H9 (cell line): ENCODE measurements around the gene SLC34A1. TPM values are rescaled to one million over a fixed set of nuclear protein-coding genes. Genes with fewer than 3 reads are reported as not detected.

Source experiments
- DNase-seq: peaks from one replicate; pipeline ENCODE4 v3.0.0-alpha.2; 2017
- H2AFZ ChIP-seq: one replicate; pipeline ENCODE4 v1.6.1; 2013; ENCODE audit warnings: mild to moderate bottlenecking, low read length, control low read depth, moderate library complexity
- H2AK5ac ChIP-seq: 2 replicates; pipeline ENCODE4 v1.6.1; 2013; ENCODE audit warnings: low read length, control low read depth, mixed read lengths; ENCODE audit not compliant: insufficient read length
- H2BK120ac ChIP-seq: one replicate; pipeline ENCODE4 v1.6.1; 2013; ENCODE audit warnings: low read depth, mild to moderate bottlenecking, low read length, control low read depth, inconsistent platforms; ENCODE audit not compliant: poor library complexity, severe bottlenecking
- H2BK12ac ChIP-seq: 2 replicates; pipeline ENCODE4 v1.6.1; 2013; ENCODE audit warnings: low read length, control low read depth, mixed read lengths, low read depth; ENCODE audit not compliant: insufficient read length
- H2BK15ac ChIP-seq: 2 replicates; pipeline ENCODE4 v1.6.1; 2013; ENCODE audit warnings: low read depth, low read length, control low read depth
- H2BK20ac ChIP-seq: one replicate; pipeline ENCODE4 v1.6.1; 2013; ENCODE audit warnings: low read depth, mild to moderate bottlenecking, low read length, control low read depth, inconsistent platforms; ENCODE audit not compliant: poor library complexity, severe bottlenecking
- H2BK5ac ChIP-seq: 2 replicates; pipeline ENCODE4 v1.6.1; 2013; ENCODE audit warnings: low read length, control low read depth, mixed read lengths; ENCODE audit not compliant: insufficient read length
- H3K14ac ChIP-seq: 2 replicates; pipeline ENCODE4 v1.6.1; 2013; ENCODE audit warnings: low read length, control low read depth; ENCODE audit not compliant: insufficient read depth
- H3K18ac ChIP-seq: 2 replicates; pipeline ENCODE4 v1.6.1; 2013; ENCODE audit warnings: low read depth, mild to moderate bottlenecking, mixed read lengths, low read length, control low read depth; ENCODE audit not compliant: insufficient read length
- H3K23ac ChIP-seq: 2 replicates; pipeline ENCODE4 v1.6.1; 2013; ENCODE audit warnings: low read length, control low read depth, mixed read lengths, low read depth; ENCODE audit not compliant: insufficient read length
- H3K23me2 ChIP-seq: 2 replicates; pipeline ENCODE4 v1.6.1; 2013; ENCODE audit warnings: low read depth, mild to moderate bottlenecking, mixed read lengths, low read length, control low read depth; ENCODE audit not compliant: insufficient read length, poor library complexity, severe bottlenecking
- H3K27ac ChIP-seq: 2 replicates; pipeline ENCODE4 v1.5.1; 2013; ENCODE audit warnings: low read length, control low read depth, mixed read lengths, low read depth; ENCODE audit not compliant: insufficient read length
- H3K27me3 ChIP-seq: 2 replicates; pipeline ENCODE4 v1.6.1; 2013; ENCODE audit warnings: low read length, control low read depth, inconsistent platforms; ENCODE audit not compliant: insufficient read depth
- H3K4ac ChIP-seq: 2 replicates; pipeline ENCODE4 v1.6.1; 2013; ENCODE audit warnings: low read depth, mild to moderate bottlenecking, control low read depth, inconsistent platforms, low read length, moderate library complexity
- H3K4me1 ChIP-seq: 2 replicates; pipeline ENCODE4 v1.6.1; 2013; ENCODE audit warnings: low read length, control low read depth, inconsistent platforms; ENCODE audit not compliant: insufficient read depth
- H3K4me2 ChIP-seq: 2 replicates; pipeline ENCODE4 v1.6.1; 2013; ENCODE audit warnings: low read length, control low read depth, mixed read lengths; ENCODE audit not compliant: insufficient read length, insufficient read depth
- H3K56ac ChIP-seq: 2 replicates; pipeline ENCODE4 v1.6.1; 2013; ENCODE audit warnings: low read depth, mild to moderate bottlenecking, mixed read lengths, low read length, control low read depth; ENCODE audit not compliant: insufficient read length
- H3K79me1 ChIP-seq: 2 replicates; pipeline ENCODE4 v1.6.1; 2013; ENCODE audit warnings: low read depth, mild to moderate bottlenecking, moderate library complexity, low read length, control low read depth, inconsistent platforms; ENCODE audit not compliant: insufficient read depth, poor library complexity, severe bottlenecking
- H3K79me2 ChIP-seq: 2 replicates; pipeline ENCODE4 v1.6.1; 2013; ENCODE audit warnings: low read length, control low read depth, inconsistent platforms; ENCODE audit not compliant: insufficient read depth
- H3K9ac ChIP-seq: 2 replicates; pipeline ENCODE4 v1.6.1; 2013; ENCODE audit warnings: low read length, control low read depth, mixed read lengths; ENCODE audit not compliant: insufficient read length; ENCODE audit errors: extremely low read depth
- H3K9me3 ChIP-seq: one replicate; pipeline ENCODE4 v1.6.1; 2013; ENCODE audit warnings: low read depth, low read length, inconsistent platforms; ENCODE audit not compliant: control insufficient read depth
- H3T11ph ChIP-seq: one replicate; pipeline ENCODE4 v1.6.1; 2013; ENCODE audit warnings: mild to moderate bottlenecking, low read length, control low read depth, inconsistent platforms
- H4K20me1 ChIP-seq: one replicate; pipeline ENCODE4 v1.6.1; 2013; ENCODE audit not compliant: control insufficient read depth, insufficient read length, insufficient read depth
- H4K5ac ChIP-seq: 2 replicates; pipeline ENCODE4 v1.6.1; 2013; ENCODE audit warnings: low read depth, mild to moderate bottlenecking, mixed read lengths, low read length, control low read depth; ENCODE audit not compliant: insufficient read length
- H4K8ac ChIP-seq: replicated peaks from 2 replicates; pipeline ENCODE4 v1.6.1; 2013; ENCODE audit warnings: low read length, control low read depth, mixed read lengths, low read depth; ENCODE audit not compliant: insufficient read length
- H4K91ac ChIP-seq: 2 replicates; pipeline ENCODE4 v1.6.1; 2013; ENCODE audit warnings: low read depth, mild to moderate bottlenecking, moderate library complexity, mixed read lengths, low read length, control low read depth; ENCODE audit not compliant: insufficient read length
- H3K27ac Mint-ChIP-seq, 3 experiments: 2 replicates in 2 of 3; 3 replicates in 1 of 3; pipeline ENCODE4 v1.8.0; 2020 to 2021; ENCODE audit warnings: mixed read lengths in 3 of 3, mild to moderate bottlenecking in 1 of 3, moderate library complexity in 1 of 3
- H3K27me3 Mint-ChIP-seq: 2 replicates; pipeline ENCODE4 v1.8.0; 2021; ENCODE audit warnings: low read depth, mild to moderate bottlenecking, moderate library complexity, mixed read lengths
- H3K36me3 Mint-ChIP-seq, 3 experiments: 2 replicates in 2 of 3; 3 replicates in 1 of 3; pipeline ENCODE4 v1.8.0; 2020 to 2021; ENCODE audit warnings: low read depth in 3 of 3, mixed read lengths in 3 of 3; ENCODE audit not compliant: insufficient read depth in 1 of 3
- H3K4me1 Mint-ChIP-seq, 2 experiments: 2 replicates each; pipeline ENCODE4 v1.8.0; 2020; ENCODE audit warnings: mixed read lengths in 2 of 2
- H3K4me3 Mint-ChIP-seq, 2 experiments: 2 replicates in 1 of 2; 3 replicates in 1 of 2; pipeline ENCODE4 v1.8.0; 2020 to 2021; ENCODE audit warnings: mild to moderate bottlenecking in 2 of 2, mixed read lengths in 2 of 2, moderate library complexity in 1 of 2
- H3K9me3 Mint-ChIP-seq, 2 experiments: 2 replicates in 1 of 2; 3 replicates in 1 of 2; pipeline ENCODE4 v1.8.0; 2020; ENCODE audit warnings: mild to moderate bottlenecking in 2 of 2, mixed read lengths in 2 of 2, moderate library complexity in 1 of 2
- WGBS: extraction: QIAGEN DNeasy Blood & Tissue Kit; methylation state at CpG from one replicate; pipeline ENCODE4 v1.1.7; 2013; ENCODE audit warnings: missing lambda C conversion rate, low lambda C conversion rate, mixed read lengths; ENCODE audit not compliant: insufficient read length; ENCODE audit errors: extremely low coverage; 5-methylcytosine and 5-hydroxymethylcytosine counted together
- total RNA-seq: library from RNA; stranded (reverse); gene quantifications from 2 replicates; pipeline ENCODE4 v1.2.1, GENCODE V29; 2021
- TF ChIP-seq, protein P1 (sequence below): fragments of 200-600 bp; sonication (generic); conservative IDR thresholded peaks from 3 replicates; pipeline ENCODE4 v1.8.0; 2021; ENCODE audit warnings: antibody characterized with exemption, mild to moderate bottlenecking

Gene SLC34A1
- total RNA-seq, 1 experiment from 2014 or later: not detected

DNA sequence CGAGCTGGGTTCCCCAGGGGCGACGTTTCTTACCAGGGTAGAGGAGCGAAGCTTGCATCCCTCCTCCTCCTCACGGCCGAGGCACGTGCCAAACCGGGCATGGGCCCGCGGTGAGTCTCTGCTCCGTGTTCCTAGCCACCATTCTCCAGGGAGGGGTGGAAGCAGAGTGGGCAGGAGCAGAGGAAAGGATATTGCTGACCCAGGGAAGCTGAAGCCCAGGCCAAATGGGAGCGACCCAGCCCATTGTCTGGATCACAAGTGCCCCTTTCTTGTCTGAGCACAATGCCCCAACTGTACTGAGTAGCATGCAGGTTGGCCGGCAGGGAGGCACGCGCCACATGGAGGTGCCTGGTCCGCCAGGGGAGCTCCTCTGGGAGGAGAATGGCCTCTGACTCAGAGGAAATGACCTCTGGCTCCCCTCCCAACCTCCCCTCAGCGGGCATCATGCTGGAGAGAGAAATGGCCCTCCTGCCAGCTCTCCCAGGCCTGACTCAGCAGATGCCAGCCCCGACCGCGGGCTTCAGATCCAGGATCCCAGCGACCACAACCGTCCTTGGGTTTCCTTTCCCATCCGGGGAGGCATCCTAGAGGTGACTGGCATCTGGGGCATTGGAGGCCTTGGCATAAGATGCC is 63.5 kb downstream of the SLC34A1 start:
- Histone ChIP-seq H2AK5ac (no peak overlapping the region), H4K91ac (no peak overlapping the region), H2BK20ac (no peak overlapping the region), H3K27ac (no peak overlapping the region), H3K23ac (no peak overlapping the region), H3K14ac (peak overlapping the region; percentile 81), H3K4ac (no peak overlapping the region; the same call in 1 of the 2 replicates), H3K9me3 (no peaks in the 10 kb centered on the region), H3K23me2 (peaks cover 7% of the 10 kb centered on the region), H2BK15ac (no peak overlapping the region), H3T11ph (no peak overlapping the region), H3K18ac (peak overlapping the region; percentile 61), H4K5ac (peak overlapping the region; percentile 29), H2BK5ac (no peak overlapping the region), H3K79me2 (no peaks in the 10 kb centered on the region), H3K9ac (no peak overlapping the region), H3K4me1 (no peaks in the 10 kb centered on the region; the same call in 1 of the 2 replicates), H3K4me2 (peak overlapping the region; percentile 66), H2BK12ac (no peak overlapping the region), H3K27me3 (no peaks in the 10 kb centered on the region; the same call in 1 of the 2 replicates), H4K20me1 (no peaks in the 10 kb centered on the region), H2BK120ac (no peak overlapping the region), H3K56ac (no peak overlapping the region), H3K79me1 (no peaks in the 10 kb centered on the region), H4K8ac (no peak overlapping the region), H2AFZ (no peak overlapping the region)
- Mint-ChIP-seq H3K27ac (peak overlapping the region in 1 of 3 experiments; percentile 85; a peak in 2 of 7 replicates), H3K4me1 (peaks cover 43 to 50% of the 10 kb centered on the region in 2 experiments), H3K27me3 (peaks cover 36% of the 10 kb centered on the region), H3K9me3 (no peaks in the 10 kb centered on the region), H3K4me3 (peak overlapping the region; percentile 65 to 70), H3K36me3 (peaks cover 0 to 12% (median 6%) of the 10 kb centered on the region in 3 experiments; a peak in 5 of 7 replicates)
- peak; percentile 87 for DNase-seq
- no CpG with 5 or more reads among the region's 23 CpGs for WGBS
- TF ChIP-seq, protein P1, sequence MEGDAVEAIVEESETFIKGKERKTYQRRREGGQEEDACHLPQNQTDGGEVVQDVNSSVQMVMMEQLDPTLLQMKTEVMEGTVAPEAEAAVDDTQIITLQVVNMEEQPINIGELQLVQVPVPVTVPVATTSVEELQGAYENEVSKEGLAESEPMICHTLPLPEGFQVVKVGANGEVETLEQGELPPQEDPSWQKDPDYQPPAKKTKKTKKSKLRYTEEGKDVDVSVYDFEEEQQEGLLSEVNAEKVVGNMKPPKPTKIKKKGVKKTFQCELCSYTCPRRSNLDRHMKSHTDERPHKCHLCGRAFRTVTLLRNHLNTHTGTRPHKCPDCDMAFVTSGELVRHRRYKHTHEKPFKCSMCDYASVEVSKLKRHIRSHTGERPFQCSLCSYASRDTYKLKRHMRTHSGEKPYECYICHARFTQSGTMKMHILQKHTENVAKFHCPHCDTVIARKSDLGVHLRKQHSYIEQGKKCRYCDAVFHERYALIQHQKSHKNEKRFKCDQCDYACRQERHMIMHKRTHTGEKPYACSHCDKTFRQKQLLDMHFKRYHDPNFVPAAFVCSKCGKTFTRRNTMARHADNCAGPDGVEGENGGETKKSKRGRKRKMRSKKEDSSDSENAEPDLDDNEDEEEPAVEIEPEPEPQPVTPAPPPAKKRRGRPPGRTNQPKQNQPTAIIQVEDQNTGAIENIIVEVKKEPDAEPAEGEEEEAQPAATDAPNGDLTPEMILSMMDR: no peak

Other genes with a start within 250 kb of the SLC34A1 start
- 17.6 and 18.6 TPM in 2 replicates for gene RAB24, start 80.7 kb upstream of the SLC34A1 start, total RNA-seq
- gene PRELID1, start 80.6 kb upstream of the SLC34A1 start, total RNA-seq: 212 and 213 TPM in 2 replicates
- 9.8 and 10.9 TPM in 2 replicates for gene MXD3, start 72.5 kb upstream of the SLC34A1 start, total RNA-seq
- 105 and 106 TPM in 2 replicates for gene LMAN2, start 32.8 kb upstream of the SLC34A1 start, total RNA-seq
- gene RGS14, start 26.5 kb upstream of the SLC34A1 start, total RNA-seq: 12.3 and 16.4 TPM in 2 replicates
- gene PFN3, start 16.2 kb downstream of the SLC34A1 start, total RNA-seq: not detected in 2 replicates
- 2.3 and 3.5 TPM in 2 replicates for gene F12, start 25.1 kb downstream of the SLC34A1 start, total RNA-seq
- 73.7 and 75.2 TPM in 2 replicates for gene GRK6, start 42.2 kb downstream of the SLC34A1 start, total RNA-seq
- gene PRR7, start 62.4 kb downstream of the SLC34A1 start, total RNA-seq: 9.6 and 10.2 TPM in 2 replicates
- gene DBN1, start 89.2 kb downstream of the SLC34A1 start, total RNA-seq: 339 and 340 TPM in 2 replicates
- 134 and 137 TPM in 2 replicates for gene PDLIM7, start 113.2 kb downstream of the SLC34A1 start, total RNA-seq
- 15.9 and 16.4 TPM in 2 replicates for gene DOK3, start 125.4 kb downstream of the SLC34A1 start, total RNA-seq
- 125 and 133 TPM in 2 replicates for gene DDX41, start 132.5 kb downstream of the SLC34A1 start, total RNA-seq
- gene FAM193B, start 170.1 kb downstream of the SLC34A1 start, total RNA-seq: 65.0 and 71.5 TPM in 2 replicates
- gene TMED9, start 207.8 kb downstream of the SLC34A1 start, total RNA-seq: 155 and 156 TPM in 2 replicates
- gene B4GALT7, start 215.7 kb downstream of the SLC34A1 start, total RNA-seq: 26.3 TPM in 2 replicates